Kidney (tissue), 14 donors: Measurements from ENCODE around the gene ELOVL6. TPM values are rescaled to one million over a fixed set of nuclear protein-coding genes. Genes with fewer than 3 reads are reported as not detected.
"Not testable (repeated sequence)": the region's sequence is repeated elsewhere in the genome, so short reads cannot be mapped to it uniquely, and the experiment has no call there.

Source experiments
- DNase-seq, 5 donors: peaks; one replicate each; pipeline ENCODE4 v3.0.0-alpha.2; 2013 to 2020
- FAIRE-seq: peaks from 2 replicates; lab custom pipeline; 2012; peaks lifted over from hg19 to GRCh38; lab: Jason Lieb, UNC
- H3K27ac ChIP-seq, 2 donors: one replicate each; pipeline ENCODE4 v1.7.0; 2013; ENCODE audit warnings: low read depth in 2 of 2, low read length in 2 of 2, inconsistent platforms in 1 of 2
- H3K27me3 ChIP-seq: one replicate; pipeline ENCODE4 v1.7.1; 2013; ENCODE audit warnings: low read length, inconsistent platforms; ENCODE audit not compliant: control insufficient read depth, insufficient read depth
- H3K36me3 ChIP-seq, 3 donors: one replicate each; pipeline versions ENCODE4 v1.7.0 to v1.7.1; 2013; ENCODE audit warnings: low read length in 3 of 3, control low read depth in 1 of 3, inconsistent platforms in 1 of 3; ENCODE audit not compliant: insufficient read depth in 3 of 3, control insufficient read depth in 2 of 3
- H3K4me1 ChIP-seq, 3 donors: one replicate each; pipeline versions ENCODE4 v1.7.0 to v1.7.1; 2013; ENCODE audit warnings: low read length in 3 of 3, inconsistent platforms in 1 of 3, low read depth in 1 of 3; ENCODE audit not compliant: control insufficient read depth in 2 of 3, insufficient read depth in 2 of 3
- H3K4me3 ChIP-seq, 3 donors: one replicate each; pipeline versions ENCODE4 v1.7.0 to v1.8.1; 2013; ENCODE audit warnings: low read length in 3 of 3, control low read depth in 1 of 3, inconsistent platforms in 1 of 3
- H3K9ac ChIP-seq, 3 donors: one replicate each; pipeline versions ENCODE4 v1.7.0 to v1.7.1; 2013; ENCODE audit warnings: low read length in 3 of 3, control low read depth in 1 of 3, inconsistent platforms in 1 of 3
- H3K9me3 ChIP-seq, 3 donors: one replicate each; pipeline versions ENCODE4 v1.7.0 to v1.7.1; 2013; ENCODE audit warnings: low read length in 3 of 3, control low read depth in 1 of 3, inconsistent platforms in 1 of 3; ENCODE audit not compliant: control insufficient read depth in 2 of 3, insufficient read depth in 1 of 3
- CTCF ChIP-seq: IDR thresholded peaks from 3 replicates; pipeline ENCODE4 v1.5.1; 2012; ENCODE audit warnings: mild to moderate bottlenecking, moderate library complexity, borderline replicate concordance; ENCODE audit not compliant: insufficient read depth; ENCODE audit errors: extremely low read depth
- intact Hi-C: fragments of 100-400 bp; cut with DNase I; formaldehyde crosslinking; loops from one replicate; pipeline ENCODE4 v1.11.1; 2022
- polyA plus RNA-seq: library from polyadenylated mRNA; stranded (reverse); fragments of 350-450 nt; fragmentation: Illumina TruSeq; extraction: RNeasy Lipid Tissue Mini Kit (QIAGEN cat#74804); gene quantifications from one replicate; pipeline ENCODE4 v1.2.3, GENCODE V29; 2014; ENCODE audit warnings: low read depth, low replicate concordance; ENCODE audit not compliant: insufficient read depth
- total RNA-seq: library from RNA; stranded (reverse); fragmentation: NEBNext Ultra II Directional; extraction: Animal tissue kit (Norgen Biotek cat#: 25700); gene quantifications from one replicate; pipeline ENCODE4 v1.2.1, GENCODE V29; 2021
- donor health status: control.
- donor health status: control.
- donor health status: control.
- donor health status: control.
- donor health status: control.
- donor health status: DM: yes; HTN: yes; CAD: no.
- donor health status: Normal renal cell carcinoma (clear cell type).

Gene ELOVL6
- total and polyA plus RNA-seq, 2 donors from 2014 or later = 10.7 to 21.5 TPM

- DNase-seq (peak in 2 of 5 donors; percentile 43 to 51), FAIRE-seq (no peak)
- TF ChIP-seq CTCF = no peak
- no peaks in the 10 kb centered on the region for H3K9me3 ChIP-seq
- no peak overlapping the region for H3K4me3 ChIP-seq
- no peaks in the 10 kb centered on the region for H3K27me3 ChIP-seq
- no peak overlapping the region for H3K9ac ChIP-seq
- intact Hi-C loops = no loop called here
- H3K27ac ChIP-seq = no peak overlapping the region
- no peaks in the 10 kb centered on the region for H3K36me3 ChIP-seq
- no peaks in the 10 kb centered on the region for H3K4me1 ChIP-seq
Observed at GRCh38 chr4:110245577-110245976, 47.2 kb upstream of the ELOVL6 start.

DNA sequence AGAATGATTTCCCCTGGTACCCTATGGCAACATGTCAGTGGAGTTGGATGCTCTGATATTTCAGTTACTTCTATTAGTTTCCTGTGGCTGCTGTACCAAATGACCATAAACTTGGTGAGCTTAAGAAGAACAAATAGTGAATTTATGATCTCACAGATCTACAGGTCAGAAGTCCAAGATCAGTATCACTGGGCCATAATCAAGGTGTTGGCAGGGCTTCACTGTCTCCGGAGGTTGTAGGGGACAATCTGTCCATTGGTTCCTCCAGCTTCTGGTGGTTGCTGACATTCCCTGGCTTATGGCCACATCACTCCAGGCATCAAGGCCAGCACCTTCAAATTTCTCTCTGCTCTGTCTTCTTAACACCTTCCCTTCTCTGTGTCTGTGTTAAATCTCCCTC is 37.9 kb upstream of the ELOVL6 start:
- TF ChIP-seq CTCF = no peak
- Histone ChIP-seq H3K9ac (no peak overlapping the region), H3K27ac (no peak overlapping the region), H3K27me3 (no peaks in the 10 kb centered on the region), H3K36me3 (no peaks in the 10 kb centered on the region), H3K4me1 (no peaks in the 10 kb centered on the region), H3K4me3 (no peak overlapping the region), H3K9me3 (peaks cover 0 to 2% (median 0%) of the 10 kb centered on the region in 3 donors)
- no peak for FAIRE-seq
- intact Hi-C loops = no loop called here
- DNase-seq = no peak

- DNase-seq, intact Hi-C loops, FAIRE-seq, H3K36me3 ChIP-seq, H3K9me3 ChIP-seq, H3K4me3 ChIP-seq, H3K27me3 ChIP-seq, H3K4me1 ChIP-seq, H3K27ac ChIP-seq, H3K9ac ChIP-seq: not testable (repeated sequence)
Observed at GRCh38 chr4:110233581-110233980, 35.2 kb upstream of the ELOVL6 start.

GRCh38 chr4:110231869-110232268 is 33.5 kb upstream of the ELOVL6 start:
- no peak for DNase-seq
- no peaks in the 10 kb centered on the region for H3K27me3 ChIP-seq
- H3K4me1 ChIP-seq = no peaks in the 10 kb centered on the region
- TF ChIP-seq CTCF = no peak
- no peak overlapping the region for H3K27ac ChIP-seq
- no peak for FAIRE-seq
- no peaks in the 10 kb centered on the region for H3K36me3 ChIP-seq
- H3K9ac ChIP-seq = no peak overlapping the region
- H3K9me3 ChIP-seq = peaks cover 0 to 2% (median 0%) of the 10 kb centered on the region in 3 donors
- intact Hi-C loops = no loop called here
- no peak overlapping the region for H3K4me3 ChIP-seq
